ENCODE results near the gene PITPNC1.
"Not testable (repeated sequence)": the region's sequence is repeated elsewhere in the genome, so short reads cannot be mapped to it uniquely, and the experiment has no call there.

PITPNC1 gene

DNA sequence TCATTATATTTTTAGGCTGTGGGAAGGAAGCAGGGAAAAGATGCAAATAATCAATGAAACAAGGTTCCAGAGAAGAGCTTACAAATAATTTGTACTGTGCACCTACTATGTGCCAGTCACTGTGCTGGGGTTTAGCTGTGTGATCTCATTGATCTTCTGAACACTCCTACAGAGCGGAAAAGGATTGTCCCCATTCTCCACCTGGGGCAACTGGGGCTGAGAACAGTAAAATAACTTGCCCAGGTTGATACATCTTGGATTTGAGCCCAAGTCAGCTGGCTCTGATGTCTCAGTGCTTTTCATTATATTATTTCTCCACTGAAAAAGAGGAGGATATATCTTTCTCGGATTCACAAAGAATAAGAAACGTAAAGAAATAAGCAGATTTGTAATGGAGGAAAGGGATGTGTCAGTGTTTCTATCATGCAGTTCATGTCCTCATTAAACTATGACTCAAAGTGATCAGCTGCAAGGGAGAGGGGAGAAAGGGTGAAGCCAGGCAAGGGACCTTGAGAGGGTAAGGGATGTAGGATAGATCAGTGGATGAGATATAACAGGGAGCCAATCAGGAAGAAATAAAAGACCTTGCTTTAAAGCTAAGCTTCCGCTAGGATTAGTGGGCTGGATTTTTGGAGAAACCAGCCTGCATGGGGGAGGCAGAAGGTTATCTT is 197.0 kb downstream of the PITPNC1 start:
- TF ChIP-seq CTCF (IDR thresholded peaks at IDR 0.05; ENCODE audit: low read length, missing control alignments), result no peak
- no peak for DNase-seq (ENCODE audit: low read depth)
- no peak overlapping the region for H3K4me3 ChIP-seq (replicated peaks; ENCODE audit: low read depth, low read length)

- no peak overlapping the region for H3K4me3 ChIP-seq (replicated peaks; ENCODE audit: low read depth, low read length)
- no peak for DNase-seq (ENCODE audit: low read depth)
- TF ChIP-seq CTCF (IDR thresholded peaks at IDR 0.05; ENCODE audit: low read length, missing control alignments), result no peak
These were observed 197.7 kb downstream of the PITPNC1 start for GRCh38 chr17:67574658-67575293.

DNA sequence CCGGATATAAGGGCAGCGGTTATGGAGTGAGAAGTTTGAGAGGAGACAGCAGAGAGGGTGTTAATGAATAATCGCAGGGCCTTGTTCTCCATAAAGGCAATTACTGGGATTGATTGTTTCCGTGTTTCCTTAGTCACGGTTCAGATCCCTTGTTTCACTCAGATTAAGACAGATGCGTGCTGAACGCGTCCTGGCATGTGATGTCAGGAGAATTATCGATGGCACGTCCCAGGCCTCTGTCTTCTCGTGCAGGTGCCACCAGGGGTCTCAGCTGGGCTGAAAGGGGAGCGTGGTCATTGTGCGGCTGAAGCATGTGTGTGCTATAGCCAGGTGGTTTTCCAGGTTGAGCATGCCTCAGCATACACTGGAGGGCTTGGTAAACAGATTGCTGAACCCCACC is 198.2 kb downstream of the PITPNC1 start:
- no peak overlapping the region for H3K4me3 ChIP-seq (replicated peaks; ENCODE audit: low read depth, low read length)

GRCh38 chr17:67576471-67577115 is 199.5 kb downstream of the PITPNC1 start:
- no peak for TF ChIP-seq CTCF (IDR thresholded peaks at IDR 0.05; ENCODE audit: low read length, missing control alignments)
- no peak overlapping the region for H3K4me3 ChIP-seq (replicated peaks; ENCODE audit: low read depth, low read length)
- no peak for DNase-seq (ENCODE audit: low read depth)

More for the DNA sequence above, 198.2 kb downstream of the PITPNC1 start:
- no peak for DNase-seq (ENCODE audit: low read depth)
- no peak for TF ChIP-seq CTCF (IDR thresholded peaks at IDR 0.05; ENCODE audit: low read length, missing control alignments)

DNA sequence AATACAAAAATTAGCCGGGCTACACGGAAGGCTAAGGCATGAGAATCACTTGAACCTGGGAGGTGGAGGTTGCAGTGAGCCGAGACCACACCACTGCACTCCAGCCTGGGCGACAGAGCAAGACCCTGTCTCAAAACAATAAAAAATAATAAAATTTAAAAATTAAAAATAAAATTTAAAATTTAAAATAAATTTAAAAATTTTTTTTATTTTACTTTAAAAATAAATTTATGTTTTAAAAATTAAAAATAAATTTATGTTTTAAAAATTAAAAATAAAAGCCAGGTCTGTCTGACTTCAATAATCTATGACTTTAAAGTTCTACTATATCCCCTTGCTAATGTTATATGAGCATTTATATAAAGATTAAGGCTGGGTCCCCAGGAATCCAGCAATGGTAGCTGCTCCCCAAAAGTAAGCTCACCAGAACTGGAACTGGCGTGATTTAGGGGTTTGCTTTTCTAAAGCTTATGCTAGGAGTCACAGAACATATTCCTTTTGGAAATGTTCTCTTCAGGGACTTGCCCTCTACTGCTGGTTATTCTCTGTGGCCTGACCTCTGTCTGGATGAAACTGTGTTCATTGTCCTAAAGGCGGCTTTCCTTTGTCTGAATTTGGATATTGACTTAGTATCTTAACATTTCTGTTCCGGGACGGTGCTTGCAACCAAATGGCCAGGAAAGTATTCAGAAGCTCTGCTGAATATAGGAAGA is 200.5 kb downstream of the PITPNC1 start:
- DNase-seq (ENCODE audit: low read depth), result no peak
- H3K4me3 ChIP-seq (replicated peaks; ENCODE audit: low read depth, low read length), result no peak overlapping the region
- no peak for TF ChIP-seq CTCF (IDR thresholded peaks at IDR 0.05; ENCODE audit: low read length, missing control alignments)

DNA sequence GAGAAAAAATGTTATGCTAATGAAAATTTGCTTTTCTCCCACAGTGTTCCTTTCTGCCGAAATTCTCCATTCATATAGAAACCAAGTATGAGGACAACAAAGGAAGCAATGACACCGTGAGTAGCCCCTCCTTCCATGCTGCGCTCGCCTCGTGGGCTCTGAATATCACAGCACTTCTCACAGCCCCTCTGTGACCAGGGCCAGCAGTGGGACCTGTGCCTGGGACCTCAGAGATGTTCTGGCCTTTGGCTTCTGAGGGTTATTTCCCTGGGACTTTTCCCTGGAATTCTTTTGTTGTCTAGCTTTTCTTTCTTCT is 201.0 kb downstream of the PITPNC1 start:
- no peak for TF ChIP-seq CTCF (IDR thresholded peaks at IDR 0.05; ENCODE audit: low read length, missing control alignments)
- no peak for DNase-seq (ENCODE audit: low read depth)

DNA sequence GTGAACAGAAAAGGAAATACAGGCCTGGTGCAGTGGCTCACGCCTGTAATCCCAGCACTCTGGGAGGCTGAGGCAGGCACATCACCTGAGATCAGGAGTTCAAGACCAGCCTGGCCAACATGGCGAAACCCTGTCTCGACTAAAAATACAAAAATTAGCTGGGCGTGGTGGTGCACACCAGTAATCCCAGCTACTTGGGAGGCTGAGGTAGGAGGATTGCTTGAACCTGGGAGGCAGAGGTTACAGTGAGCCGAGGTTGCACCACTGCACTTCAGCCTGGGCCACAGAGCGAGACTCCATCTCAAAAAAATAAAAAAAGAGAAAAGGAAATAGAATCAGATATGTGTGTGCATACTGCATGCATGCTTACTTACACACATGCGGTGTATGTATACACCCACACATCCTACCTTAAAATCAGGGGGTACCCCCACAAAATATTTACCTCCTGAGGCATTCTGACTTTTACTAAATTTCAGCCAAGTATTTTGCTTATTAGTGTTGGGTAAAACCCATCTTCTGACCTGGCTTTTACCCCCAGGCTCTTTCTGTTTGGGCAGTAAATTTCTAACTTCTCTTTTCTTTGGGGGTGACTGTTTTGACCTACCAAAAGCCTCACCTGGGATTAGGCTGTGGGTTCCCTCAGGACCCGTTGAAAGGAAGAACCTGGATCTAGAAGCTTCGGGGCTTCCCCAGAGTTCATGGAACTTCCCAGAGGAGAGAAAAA is 201.8 kb downstream of the PITPNC1 start:
- DNase-seq (ENCODE audit: low read depth); H3K4me3 ChIP-seq (replicated peaks; ENCODE audit: low read depth, low read length): not testable (repeated sequence)

More for the DNA sequence above, 201.0 kb downstream of the PITPNC1 start:
- no peak overlapping the region for H3K4me3 ChIP-seq (replicated peaks; ENCODE audit: low read depth, low read length)
